GM19099 (cell line): ENCODE results near the gene FHOD3.

Experiments
- POLR2A ChIP-seq: IDR thresholded peaks from 3 replicates; pipeline ENCODE4 v1.6.1; 2011; ENCODE audit warnings: low read depth; ENCODE audit not compliant: insufficient read length; ENCODE audit errors: extremely low read depth

Gene FHOD3

GRCh38 chr18:36537289-36537688, 239.8 kb downstream of the FHOD3 start:
- TF ChIP-seq POLR2A, result no peak

GRCh38 chr18:36539674-36540231, 242.2 kb downstream of the FHOD3 start:
- TF ChIP-seq POLR2A, result no peak

GRCh38 chr18:36543030-36543429, 245.5 kb downstream of the FHOD3 start:
- TF ChIP-seq POLR2A, result no peak

GRCh38 chr18:36543991-36544725, 246.6 kb downstream of the FHOD3 start:
- no peak for TF ChIP-seq POLR2A

- TF ChIP-seq POLR2A, result no peak
These were observed 248.4 kb downstream of the FHOD3 start for GRCh38 chr18:36545821-36546427.

- TF ChIP-seq POLR2A, result no peak
These were observed 249.4 kb downstream of the FHOD3 start for GRCh38 chr18:36546876-36547275.

GRCh38 chr18:36547544-36547943, 250.0 kb downstream of the FHOD3 start:
- no peak for TF ChIP-seq POLR2A

- TF ChIP-seq POLR2A, result no peak
These were observed 260.7 kb downstream of the FHOD3 start for GRCh38 chr18:36558234-36558633.

GRCh38 chr18:36559149-36559857, 261.8 kb downstream of the FHOD3 start:
- TF ChIP-seq POLR2A, result no peak

GRCh38 chr18:36560187-36560586, 262.7 kb downstream of the FHOD3 start:
- TF ChIP-seq POLR2A, result no peak

- no peak for TF ChIP-seq POLR2A
These were observed 263.5 kb downstream of the FHOD3 start for GRCh38 chr18:36561046-36561445.

- no peak for TF ChIP-seq POLR2A
These were observed 267.3 kb downstream of the FHOD3 start for GRCh38 chr18:36564841-36565240.

- TF ChIP-seq POLR2A, result no peak
These were observed 270.3 kb downstream of the FHOD3 start for GRCh38 chr18:36567800-36568199.

- no peak for TF ChIP-seq POLR2A
These were observed 271.0 kb downstream of the FHOD3 start for GRCh38 chr18:36568487-36568886.

GRCh38 chr18:36572135-36572856, 274.8 kb downstream of the FHOD3 start:
- no peak for TF ChIP-seq POLR2A
